CD8-positive, alpha-beta memory T cell (primary cell): ENCODE results near the gene FUT2. TPM values are rescaled to one million over a fixed set of nuclear protein-coding genes. Genes with fewer than 3 reads are reported as not detected.
A peak's percentile ranks its signal among the peaks of the same experiment; 100 is the strongest.
"Not testable (repeated sequence)": the region's sequence is repeated elsewhere in the genome, so short reads cannot be mapped to it uniquely, and the experiment has no call there.

Experiments used
- CTCF ChIA-PET: fragments of 350-600 bp; sonication (Branson Sonifier 250); formaldehyde crosslinking; loops from one replicate; lab custom pipeline; 2021; ENCODE audit warnings: antibody characterized with exemption; lab: Charles Lee
- POLR2A ChIA-PET: fragments of 350-600 bp; sonication (Branson Sonifier 250); formaldehyde crosslinking; loops from one replicate; lab custom pipeline; 2021; ENCODE audit warnings: antibody characterized with exemption; lab: Charles Lee
- DNase-seq, 5 donors: peaks; one replicate each; pipeline versions ENCODE4 v3.0.0 to v3.0.0-alpha.2; 2020 to 2022; ENCODE audit warnings: mixed read lengths in 1 of 5
- H3K27ac ChIP-seq: one replicate; pipeline ENCODE4 v1.7.0; 2013; ENCODE audit warnings: low read depth, mild to moderate bottlenecking, low read length, moderate library complexity
- H3K27me3 ChIP-seq: 2 replicates; pipeline ENCODE4 v1.7.0; 2013; ENCODE audit warnings: low read length, mild to moderate bottlenecking; ENCODE audit not compliant: insufficient read depth, poor library complexity, severe bottlenecking
- H3K36me3 ChIP-seq: 2 replicates; pipeline ENCODE4 v1.7.0; 2013; ENCODE audit warnings: mild to moderate bottlenecking, low read length, moderate library complexity; ENCODE audit not compliant: insufficient read depth
- H3K4me1 ChIP-seq: 2 replicates; pipeline ENCODE4 v1.7.0; 2013; ENCODE audit warnings: mild to moderate bottlenecking, low read length, moderate library complexity; ENCODE audit not compliant: insufficient read depth
- H3K4me3 ChIP-seq: 2 replicates; pipeline ENCODE4 v1.7.0; 2013; ENCODE audit warnings: mild to moderate bottlenecking, low read length
- H3K9me3 ChIP-seq: 2 replicates; pipeline ENCODE4 v1.7.0; 2013; ENCODE audit warnings: mild to moderate bottlenecking, low read length
- H3K27ac Mint-ChIP-seq, 8 donors: one replicate each; pipeline ENCODE4 v1.8.0; 2020 to 2021; ENCODE audit warnings: mixed read lengths in 8 of 8, mild to moderate bottlenecking in 6 of 8, inconsistent platforms in 3 of 8, moderate library complexity in 3 of 8
- H3K27me3 Mint-ChIP-seq, 2 donors: one replicate each; pipeline ENCODE4 v1.8.0; 2020 to 2021; ENCODE audit warnings: mixed read lengths in 2 of 2, mild to moderate bottlenecking in 1 of 2, moderate library complexity in 1 of 2
- H3K36me3 Mint-ChIP-seq, 3 donors: one replicate each; pipeline ENCODE4 v1.8.0; 2020 to 2021; ENCODE audit warnings: mixed read lengths in 3 of 3, inconsistent platforms in 1 of 3, mild to moderate bottlenecking in 1 of 3
- H3K4me1 Mint-ChIP-seq, 3 donors: one replicate each; pipeline ENCODE4 v1.8.0; 2020 to 2021; ENCODE audit warnings: mixed read lengths in 3 of 3, inconsistent platforms in 1 of 3, mild to moderate bottlenecking in 1 of 3
- H3K4me3 Mint-ChIP-seq, 7 donors: one replicate each; pipeline ENCODE4 v1.8.0; 2020 to 2021; ENCODE audit warnings: mixed read lengths in 7 of 7, mild to moderate bottlenecking in 6 of 7, moderate library complexity in 4 of 7, inconsistent platforms in 2 of 7
- H3K9me3 Mint-ChIP-seq, 5 donors: one replicate each; pipeline ENCODE4 v1.8.0; 2020 to 2022; ENCODE audit warnings: mixed read lengths in 5 of 5, mild to moderate bottlenecking in 3 of 5, moderate library complexity in 2 of 5, inconsistent platforms in 1 of 5
- polyA plus RNA-seq: library from polyadenylated mRNA; unstranded; fragments of 300-500 nt; fragmentation: Illumina TruSeq; gene quantifications from one replicate; pipeline ENCODE4 v1.2.3, GENCODE V29; 2021
- total RNA-seq, 2 experiments: library from RNA; stranded (reverse); gene quantifications; one replicate each; pipeline ENCODE4 v1.2.3, GENCODE V29; 2021

The FUT2 gene
- total and polyA plus RNA-seq, 3 experiments from 2014 or later: 0.33 TPM; not detected in 2

DNA sequence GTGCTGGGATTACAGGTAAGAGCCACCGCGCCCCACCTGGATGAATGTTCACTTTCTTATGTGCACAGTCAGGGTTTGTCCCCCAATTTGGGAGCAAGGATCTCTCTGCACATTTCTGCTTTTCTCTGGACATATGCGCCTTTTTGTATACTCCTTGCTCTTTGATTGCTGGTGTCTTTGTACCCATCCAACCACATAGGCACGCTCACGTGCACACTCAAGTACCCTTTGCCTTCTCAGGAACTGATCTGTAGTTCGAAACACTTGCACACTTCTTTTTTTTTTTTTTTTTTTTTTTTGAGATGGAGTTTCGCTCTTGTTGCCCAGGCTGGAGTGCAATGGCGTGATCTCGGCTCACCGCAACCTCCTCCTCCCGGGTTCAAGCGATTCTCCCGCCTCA is 22.3 kb downstream of the FUT2 start:
- H3K27ac Mint-ChIP-seq: peak overlapping the region in 1 of 8 donors; percentile 67
- POLR2A ChIA-PET, H3K9me3 ChIP-seq, H3K36me3 Mint-ChIP-seq, H3K27me3 Mint-ChIP-seq, H3K4me3 ChIP-seq, H3K9me3 Mint-ChIP-seq, H3K36me3 ChIP-seq, CTCF ChIA-PET, DNase-seq, H3K27ac ChIP-seq, H3K27me3 ChIP-seq: not testable (repeated sequence)
- H3K4me1 Mint-ChIP-seq: peaks cover 18 to 34% (median 22%) of the 10 kb centered on the region in 3 donors
- peak overlapping the region in 1 of 7 donors; percentile 55 for H3K4me3 Mint-ChIP-seq
- H3K4me1 ChIP-seq: peaks cover 26% of the 10 kb centered on the region

DNA sequence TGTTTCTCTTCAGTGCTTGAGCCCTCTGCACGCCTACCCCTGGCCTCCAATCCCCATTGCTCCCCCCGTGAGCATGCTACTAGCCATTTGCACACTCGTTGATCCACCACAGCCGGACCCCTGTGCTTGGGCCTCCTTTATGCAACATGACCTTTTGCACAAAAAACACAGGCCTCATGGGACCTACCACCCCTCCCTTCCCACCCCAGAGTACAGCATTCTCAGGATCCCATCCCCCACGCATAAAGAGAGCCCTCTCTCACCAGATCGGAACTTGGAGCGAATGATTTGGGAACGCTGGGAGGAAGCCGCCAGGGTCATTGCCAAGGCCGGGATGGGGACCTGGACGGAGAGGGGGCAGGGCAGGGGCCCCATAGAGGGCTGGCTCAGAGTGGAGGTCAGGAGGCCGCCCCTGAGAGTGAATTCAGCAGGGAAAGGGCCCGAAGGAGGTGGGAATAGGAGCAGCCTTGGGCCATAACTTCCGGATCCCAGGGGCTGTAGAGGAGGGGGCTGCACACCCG is 23.0 kb downstream of the FUT2 start:
- peaks cover 19% of the 10 kb centered on the region for H3K4me1 ChIP-seq
- CTCF ChIA-PET: no interaction called here
- DNase-seq: no peak
- Mint-ChIP-seq H3K27ac (peak overlapping the region in 2 of 8 donors; percentile 17 to 64), H3K9me3 (no peaks in the 10 kb centered on the region), H3K27me3 (no peaks in the 10 kb centered on the region), H3K4me3 (peak overlapping the region in 1 of 7 donors; percentile 55), H3K4me1 (peaks cover 16 to 28% (median 18%) of the 10 kb centered on the region in 3 donors), H3K36me3 (peaks cover 0 to 6% (median 0%) of the 10 kb centered on the region in 3 donors)
- H3K4me3 ChIP-seq: no peak overlapping the region
- no peak overlapping the region for H3K27ac ChIP-seq
- no peaks in the 10 kb centered on the region for H3K27me3 ChIP-seq
- H3K36me3 ChIP-seq: no peaks in the 10 kb centered on the region
- POLR2A ChIA-PET: no interaction called here
- no peaks in the 10 kb centered on the region for H3K9me3 ChIP-seq

DNA sequence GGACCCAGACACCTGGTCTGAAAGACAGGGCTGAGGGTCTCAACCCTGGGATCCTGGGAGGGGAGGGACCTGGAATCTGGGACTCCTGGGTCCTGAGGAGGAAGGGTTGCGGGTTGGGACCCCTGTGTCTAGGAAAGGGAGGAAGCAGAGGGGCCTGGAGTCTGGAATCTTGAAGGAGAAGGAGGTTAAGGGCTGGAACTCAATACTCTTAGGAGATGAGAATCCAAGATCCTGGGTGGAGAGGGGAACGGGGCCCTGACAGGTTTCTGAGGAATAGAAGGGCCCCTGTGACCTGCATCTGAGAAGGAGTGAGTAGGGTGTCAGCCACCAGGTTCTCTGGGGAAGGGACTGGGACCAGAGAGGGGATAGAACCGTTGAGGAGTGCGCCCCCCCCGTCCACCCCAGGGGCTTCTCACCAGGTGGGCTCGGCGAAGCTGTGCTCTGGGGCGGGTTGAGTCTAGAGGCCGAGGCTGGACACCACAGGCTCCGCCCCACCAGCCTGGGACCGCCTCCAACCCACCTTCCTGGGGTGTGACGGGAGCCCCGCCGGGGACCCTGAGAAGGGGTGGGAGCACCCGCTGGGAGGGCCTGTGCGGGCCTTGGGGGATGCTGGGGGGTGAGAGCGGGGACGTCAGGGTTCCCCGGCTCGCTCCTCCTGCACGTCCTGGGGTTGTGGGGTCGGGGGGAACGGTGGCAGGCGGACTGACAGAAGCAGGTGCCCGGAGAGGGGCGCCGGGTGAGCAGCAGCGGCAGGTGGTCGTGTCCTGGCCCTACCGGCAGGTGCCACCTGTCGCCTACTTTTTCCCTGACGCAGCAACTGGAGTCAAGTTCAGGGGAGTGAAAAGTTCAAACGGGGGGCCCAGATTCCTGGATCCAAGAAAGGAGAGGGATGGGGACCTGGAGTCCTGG is 23.7 kb downstream of the FUT2 start, which contains the start of gene MAMSTR:
MAMSTR (minus strand) TSS at position 463 of the 909 bp plus-strand sequence. CDS start 694 bp downstream, outside the sequence.
- Mint-ChIP-seq H3K4me3 (peak within 1 kb of the TSS; percentile 93 to 98 (median 97)), H3K27me3 (no peaks in the 10 kb centered on the region), H3K27ac (peak within 1 kb of the TSS; percentile 90 to 99 (median 98)), H3K4me1 (peaks cover 14 to 22% (median 16%) of the 10 kb centered on the region in 3 donors), H3K9me3 (no peaks in the 10 kb centered on the region), H3K36me3 (peaks cover 0 to 3% (median 0%) of the 10 kb centered on the region in 3 donors)
- no peaks in the 10 kb centered on the region for H3K36me3 ChIP-seq
- H3K4me3 ChIP-seq: peak within 1 kb of the TSS; percentile 91
- POLR2A ChIA-PET: no interaction called here
- CTCF ChIA-PET: no interaction called here
- no peaks in the 10 kb centered on the region for H3K27me3 ChIP-seq
- H3K4me1 ChIP-seq: peaks cover 17% of the 10 kb centered on the region
- no peak for DNase-seq
- peak within 1 kb of the TSS; percentile 90 for H3K27ac ChIP-seq
- H3K9me3 ChIP-seq: no peaks in the 10 kb centered on the region

DNA sequence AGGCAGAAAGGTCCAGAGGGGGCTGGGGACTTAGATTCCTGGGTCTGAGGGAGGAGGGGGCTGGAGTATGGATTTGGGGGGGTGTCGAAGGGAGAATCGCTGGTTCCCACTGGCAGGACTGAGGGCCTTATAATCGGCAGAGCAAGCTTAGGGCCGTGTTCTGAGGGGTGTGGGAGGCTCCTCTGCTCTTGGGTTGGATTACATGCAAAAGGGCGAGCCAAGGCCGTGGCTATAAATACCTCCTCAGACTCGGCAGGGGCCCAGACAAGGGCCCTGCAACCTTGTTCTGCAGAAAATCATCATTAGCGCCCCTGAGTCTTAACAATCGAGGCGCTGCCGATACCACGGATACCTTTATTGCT is 24.5 kb downstream of the FUT2 start:
- Mint-ChIP-seq H3K9me3 (peaks cover 0 to 5% (median 3%) of the 10 kb centered on the region in 5 donors), H3K36me3 (peaks cover 0 to 4% (median 3%) of the 10 kb centered on the region in 3 donors), H3K27ac (peak overlapping the region in 7 of 8 donors; percentile 90 to 99 (median 98)), H3K4me3 (peak overlapping the region; percentile 93 to 98 (median 97)), H3K27me3 (no peaks in the 10 kb centered on the region), H3K4me1 (peaks cover 16 to 23% (median 18%) of the 10 kb centered on the region in 3 donors)
- Histone ChIP-seq H3K9me3 (no peaks in the 10 kb centered on the region), H3K27ac (peak overlapping the region; percentile 90), H3K4me3 (peak overlapping the region; percentile 91), H3K36me3 (no peaks in the 10 kb centered on the region), H3K27me3 (no peaks in the 10 kb centered on the region), H3K4me1 (peaks cover 18% of the 10 kb centered on the region)
- DNase-seq: no peak
- ChIA-PET CTCF (interaction anchor here (0.7 kb wide), 1 partner anchor 9 kb away, joined by 3 read pairs; no protein-coding TSS in a partner anchor), POLR2A (interaction anchor here (0.7 to 1.2 kb wide), 3 partner anchors 19 to 317 kb away, joined by 4 to 10 read pairs (median 5); partner anchors contain the start of gene DBP)

DNA sequence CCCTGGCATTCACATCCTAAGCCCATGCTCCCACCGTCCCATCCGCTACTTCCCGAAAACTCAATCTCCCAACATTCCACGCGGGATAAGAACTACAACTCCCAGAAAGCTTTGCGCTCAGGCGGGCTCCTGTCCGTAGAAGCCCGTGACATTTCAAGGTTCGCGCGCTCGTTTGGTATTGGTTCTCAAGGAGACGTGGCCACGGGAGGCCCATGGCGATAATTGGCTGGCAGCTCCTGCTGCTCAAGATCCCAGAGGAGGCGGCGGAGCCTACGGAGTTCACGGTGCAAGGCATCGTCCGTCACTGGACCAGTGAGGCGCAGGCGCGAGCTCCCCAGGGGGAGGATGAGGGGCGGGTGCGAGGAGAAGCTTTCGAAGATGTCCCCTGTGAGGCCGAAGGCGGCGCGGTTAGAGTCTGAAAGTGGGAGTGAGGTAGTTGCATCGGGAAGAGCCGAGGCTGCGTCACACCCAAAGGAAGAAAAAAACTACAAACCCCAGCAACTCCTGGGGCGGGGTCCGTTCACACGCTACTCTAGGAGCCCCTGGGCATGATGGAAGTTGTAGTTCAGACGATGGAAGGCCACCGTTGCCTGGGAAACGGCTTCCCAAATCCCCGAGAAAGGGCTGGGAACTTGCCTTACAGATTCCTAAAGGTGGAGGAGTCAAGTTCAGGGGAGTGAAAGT is 25.0 kb downstream of the FUT2 start:
- Histone ChIP-seq H3K36me3 (no peaks in the 10 kb centered on the region), H3K4me3 (peak overlapping the region; percentile 91), H3K4me1 (peaks cover 23% of the 10 kb centered on the region), H3K27ac (peak overlapping the region; percentile 90), H3K27me3 (no peaks in the 10 kb centered on the region), H3K9me3 (no peaks in the 10 kb centered on the region)
- H3K4me1 Mint-ChIP-seq: peaks cover 21 to 27% (median 24%) of the 10 kb centered on the region in 3 donors
- CTCF ChIA-PET: interaction anchor here (0.7 to 1.6 kb wide), 2 partner anchors 10 to 18 kb away, joined by 3 to 4 read pairs; no protein-coding TSS in a partner anchor
- POLR2A ChIA-PET: interaction anchor here (0.7 to 1.2 kb wide), 3 partner anchors 19 to 318 kb away, joined by 4 to 10 read pairs (median 5); partner anchors contain the start of gene DBP
- H3K4me3 Mint-ChIP-seq: peak overlapping the region; percentile 93 to 98 (median 97)
- H3K9me3 Mint-ChIP-seq: peaks cover 0 to 5% (median 3%) of the 10 kb centered on the region in 5 donors
- no peaks in the 10 kb centered on the region for H3K27me3 Mint-ChIP-seq
- H3K27ac Mint-ChIP-seq: peak overlapping the region; percentile 90 to 99 (median 98)
- peak; percentile 84 to 93 (median 87) for DNase-seq
- peaks cover 0 to 7% (median 3%) of the 10 kb centered on the region in 3 donors for H3K36me3 Mint-ChIP-seq

DNA sequence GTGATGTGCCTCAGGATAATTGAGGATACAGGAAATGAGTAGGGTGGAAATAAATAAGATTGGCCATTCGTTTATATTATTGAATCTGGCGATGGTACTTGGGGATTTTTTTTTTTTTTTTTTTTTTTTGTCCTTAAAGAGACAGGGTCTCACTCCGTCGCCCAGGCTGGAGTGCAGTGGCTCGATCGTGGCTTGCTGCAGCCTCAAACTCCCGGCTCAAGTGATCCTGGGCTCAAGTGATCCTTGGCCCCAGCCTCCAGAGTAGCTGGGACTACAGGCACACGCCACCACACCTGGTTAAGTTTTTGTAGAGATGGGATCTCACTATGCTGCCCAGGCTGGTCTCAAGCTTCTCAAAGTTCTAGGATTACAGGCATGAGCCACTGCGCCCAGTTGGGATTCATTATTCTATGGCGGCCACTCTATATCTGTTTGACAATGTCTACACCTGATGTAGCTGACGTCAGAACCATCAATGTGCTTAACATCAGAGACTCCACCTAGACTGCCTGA is 26.5 kb downstream of the FUT2 start:
- H3K27me3 ChIP-seq: no peaks in the 10 kb centered on the region
- no peaks in the 10 kb centered on the region for H3K27me3 Mint-ChIP-seq

More for the DNA sequence above, 26.5 kb downstream of the FUT2 start:
- H3K4me1 Mint-ChIP-seq: peaks cover 30 to 35% (median 33%) of the 10 kb centered on the region in 3 donors
- H3K36me3 Mint-ChIP-seq: peaks cover 0 to 16% (median 6%) of the 10 kb centered on the region in 3 donors
- ChIA-PET CTCF (interaction anchor here (1.6 kb wide), 1 partner anchor 17 kb away, joined by 4 read pairs; no protein-coding TSS in a partner anchor), POLR2A (no interaction called here)
- H3K9me3 Mint-ChIP-seq: peaks cover 3 to 11% (median 7%) of the 10 kb centered on the region in 5 donors
- Histone ChIP-seq H3K27ac (no peak overlapping the region), H3K4me1 (peaks cover 37% of the 10 kb centered on the region), H3K9me3 (no peaks in the 10 kb centered on the region), H3K4me3 (no peak overlapping the region), H3K36me3 (no peaks in the 10 kb centered on the region)
- DNase-seq: no peak
- peak overlapping the region in 2 of 8 donors; percentile 12 to 50 for H3K27ac Mint-ChIP-seq
- H3K4me3 Mint-ChIP-seq: peak overlapping the region in 4 of 7 donors; percentile 6 to 84 (median 18)
